Psoas muscle (tissue), 8 donors: Measurements from ENCODE around the gene C14orf93. TPM values are rescaled to one million over a fixed set of nuclear protein-coding genes. Genes with fewer than 3 reads are reported as not detected.
A peak's percentile ranks its signal among the peaks of the same experiment; 100 is the strongest.
"Not testable (repeated sequence)": the region's sequence is repeated elsewhere in the genome, so short reads cannot be mapped to it uniquely, and the experiment has no call there.

Experiments
- ATAC-seq, 4 donors: fragments of 200-7000 bp; cut with Tn5 transposase; one replicate each; pipeline ENCODE4 v1.9.1; 2020; ENCODE audit warnings: moderate library complexity in 3 of 4, mild to moderate bottlenecking in 2 of 4
- DNase-seq, 2 donors: peaks; one replicate each; pipeline ENCODE4 v3.0.0-alpha.2; 2020
- H3K27ac ChIP-seq: fragments of 200-600 bp; one replicate; pipeline ENCODE4 v1.8.0; 2022
- H3K27me3 ChIP-seq, 3 donors: fragments of 200-600 bp in 1 of 3; one replicate each; pipeline versions ENCODE4 v1.6.1 to v1.8.0; 2013 to 2022; ENCODE audit warnings: low read length in 2 of 3, mild to moderate bottlenecking in 2 of 3, moderate library complexity in 1 of 3; ENCODE audit not compliant: insufficient read depth in 3 of 3
- H3K36me3 ChIP-seq, 2 donors: fragments of 200-600 bp in 1 of 2; one replicate each; pipeline versions ENCODE4 v1.6.1 to v1.8.0; 2013 to 2022; ENCODE audit warnings: low read depth in 1 of 2, mild to moderate bottlenecking in 1 of 2, moderate library complexity in 1 of 2; ENCODE audit not compliant: insufficient read depth in 1 of 2
- H3K4me1 ChIP-seq: fragments of 200-600 bp; one replicate; pipeline ENCODE4 v1.8.0; 2022
- H3K4me3 ChIP-seq: fragments of 200-600 bp; one replicate; pipeline ENCODE4 v1.8.0; 2022; ENCODE audit warnings: mild to moderate bottlenecking
- H3K9me3 ChIP-seq: fragments of 200-600 bp; one replicate; pipeline ENCODE4 v1.8.0; 2022
- CTCF ChIP-seq: fragments of 200-600 bp; IDR thresholded peaks from one replicate; pipeline ENCODE4 v1.8.0; 2022; ENCODE audit warnings: antibody characterized with exemption
- WGBS, 3 donors: extraction: QIAGEN DNeasy Blood & Tissue Kit; methylation state at CpG; one replicate each; pipeline versions ENCODE4 v1.1.6 to v1.1.7; 2013; 5-methylcytosine and 5-hydroxymethylcytosine counted together
- intact Hi-C, 2 donors: fragments of 100-400 bp; cut with DNase I; formaldehyde crosslinking; loops; one replicate each; pipeline versions ENCODE4 v1.11.0 to v1.14.2; 2022
- polyA plus RNA-seq, 3 donors: library from polyadenylated mRNA; stranded (reverse); fragments of 200-250 nt; gene quantifications; one replicate each; pipeline ENCODE4 v1.2.3, GENCODE V29; 2013
- total RNA-seq, 4 donors: library from RNA; stranded (reverse); fragmentation: NEBNext Ultra II Directional in 2 of 4; extraction: Animal tissue kit (Norgen Biotek cat#: 25700) in 2 of 4; gene quantifications; one replicate each; pipeline versions ENCODE4 v1.2.1 to v1.2.4, GENCODE V29; 2021 to 2023
- donor health status: healthy with polysubstance abuse.
- donor health status: DM: no; HTN: no; CAD: no; lungs with moderate emphysema.
- donor health status: Bipolar disorder and iron deficiency.
- donor health status: healthy.
- donor health status: DM: yes; HTN: yes; CAD: no.
- donor health status: DM: no; HTN: no; CAD: no.
- donor health status: DM: no; HTN: no; CAD: no.
- donor health status: DM: yes; HTN: yes; CAD: no.

The C14orf93 gene
- total and polyA plus RNA-seq, 7 donors, result 1.7 to 5.1 (median 3.5) TPM

GRCh38 chr14:23005451-23006187, 4.3 kb downstream of the C14orf93 start:
- peak overlapping the region; percentile 96 for H3K27ac ChIP-seq
- ATAC-seq, result no peak
- 77 to 83% (median 82%) methylated on average over 3 of the region's 3 CpGs for WGBS, 3 donors
- peaks cover 19% of the 10 kb centered on the region for H3K4me1 ChIP-seq
- intact Hi-C loops, result no loop called here
- H3K9me3 ChIP-seq, result no peaks in the 10 kb centered on the region
- no peaks in the 10 kb centered on the region for H3K27me3 ChIP-seq
- no peak for TF ChIP-seq CTCF
- no peaks in the 10 kb centered on the region for H3K36me3 ChIP-seq
- peak overlapping the region; percentile 86 for H3K4me3 ChIP-seq
- DNase-seq, result no peak

- H3K9me3 ChIP-seq, H3K27ac ChIP-seq, H3K36me3 ChIP-seq, intact Hi-C loops, ATAC-seq, H3K4me3 ChIP-seq, H3K27me3 ChIP-seq, DNase-seq: not testable (repeated sequence)
- peaks cover 16% of the 10 kb centered on the region for H3K4me1 ChIP-seq
- 97 to 99% (median 98%) methylated on average over 4 of the region's 4 CpGs for WGBS, 3 donors
These were observed 5.7 kb downstream of the C14orf93 start for GRCh38 chr14:23004274-23004673.

- H3K27me3 ChIP-seq, result no peaks in the 10 kb centered on the region
- TF ChIP-seq CTCF, result no peak
- ATAC-seq (no peak), DNase-seq (no peak)
- H3K4me1 ChIP-seq, result peaks cover 9% of the 10 kb centered on the region
- H3K9me3 ChIP-seq, result no peaks in the 10 kb centered on the region
- intact Hi-C loops, result no loop called here
- H3K27ac ChIP-seq, result no peak overlapping the region
- H3K36me3 ChIP-seq, result no peaks in the 10 kb centered on the region
- WGBS, 3 donors, result 95 to 98% (median 95%) methylated on average over 3 of the region's 3 CpGs
- H3K4me3 ChIP-seq, result no peak overlapping the region
These were observed 7.4 kb downstream of the C14orf93 start for GRCh38 chr14:23002592-23002991.

- ATAC-seq (no peak), DNase-seq (no peak)
- no peaks in the 10 kb centered on the region for H3K36me3 ChIP-seq
- no peak for TF ChIP-seq CTCF
- no peak overlapping the region for H3K27ac ChIP-seq
- intact Hi-C loops, result no loop called here
- H3K4me3 ChIP-seq, result no peak overlapping the region
- H3K27me3 ChIP-seq, result no peaks in the 10 kb centered on the region
- WGBS, 3 donors, result 96 to 98% (median 96%) methylated on average over 2 of the region's 2 CpGs
- no peaks in the 10 kb centered on the region for H3K9me3 ChIP-seq
- H3K4me1 ChIP-seq, result peaks cover under 1% of the 10 kb centered on the region
These were observed 9.1 kb downstream of the C14orf93 start for GRCh38 chr14:23000860-23001259.

- H3K27me3 ChIP-seq, result no peaks in the 10 kb centered on the region
- H3K27ac ChIP-seq, result no peak overlapping the region
- no peaks in the 10 kb centered on the region for H3K36me3 ChIP-seq
- H3K4me1 ChIP-seq, result no peaks in the 10 kb centered on the region
- intact Hi-C loops, result loop anchor here in 1 of 2 donors (2.0 kb wide), 1 partner anchor 54 kb away; no protein-coding TSS in a partner anchor
- ATAC-seq, result peak in 1 of 4 donors; percentile 53
- no peak for DNase-seq
- 68 to 75% (median 73%) methylated on average over 16 of the region's 16 CpGs for WGBS, 3 donors
- H3K4me3 ChIP-seq, result no peak overlapping the region
- no peak for TF ChIP-seq CTCF
- no peaks in the 10 kb centered on the region for H3K9me3 ChIP-seq
These were observed 11.5 kb downstream of the C14orf93 start for GRCh38 chr14:22998329-22999012.
